Spleen (tissue), 11 donors: Measurements from ENCODE around the gene S100A14. TPM values are rescaled to one million over a fixed set of nuclear protein-coding genes. Genes with fewer than 3 reads are reported as not detected.

Experiments
- DNase-seq: peaks from one replicate; pipeline ENCODE4 v3.0.0-alpha.2; 2020
- H3K27ac ChIP-seq, 8 donors: fragments of 200-600 bp; sonication (generic) in 7 of 8; 1 replicate in 4 of 8; 2 replicates in 4 of 8; pipeline versions ENCODE4 v1.5.0 to v1.8.0; 2016 to 2021; ENCODE audit warnings: inconsistent platforms in 4 of 8, mild to moderate bottlenecking in 4 of 8, moderate library complexity in 1 of 8
- H3K27me3 ChIP-seq, 7 donors: fragments of 200-600 bp; sonication (generic) in 6 of 7; replicated peaks in 1 of 7; 1 replicate in 4 of 7; 2 replicates in 3 of 7; pipeline versions ENCODE4 v1.5.0 to v1.8.0; 2016 to 2021; ENCODE audit warnings: inconsistent platforms in 3 of 7, mild to moderate bottlenecking in 1 of 7
- H3K36me3 ChIP-seq, 6 donors: fragments of 200-600 bp; sonication (generic) in 5 of 6; 1 replicate in 4 of 6; 2 replicates in 2 of 6; pipeline versions ENCODE4 v1.5.0 to v1.8.0; 2016 to 2021; ENCODE audit warnings: inconsistent platforms in 2 of 6
- H3K4me1 ChIP-seq, 6 donors: fragments of 200-600 bp; sonication (generic) in 5 of 6; 1 replicate in 3 of 6; 2 replicates in 3 of 6; pipeline versions ENCODE4 v1.5.0 to v1.8.0; 2016 to 2021; ENCODE audit warnings: inconsistent platforms in 3 of 6
- H3K4me3 ChIP-seq, 8 donors: fragments of 200-600 bp; sonication (generic) in 7 of 8; 1 replicate in 4 of 8; 2 replicates in 4 of 8; pipeline versions ENCODE4 v1.5.0 to v1.8.0; 2016 to 2021; ENCODE audit warnings: inconsistent platforms in 4 of 8, mild to moderate bottlenecking in 4 of 8, moderate library complexity in 2 of 8
- H3K9me3 ChIP-seq, 8 donors: fragments of 200-600 bp; sonication (generic) in 7 of 8; 1 replicate in 4 of 8; 2 replicates in 4 of 8; pipeline versions ENCODE4 v1.5.0 to v1.8.0; 2016 to 2021; ENCODE audit warnings: inconsistent platforms in 4 of 8
- CTCF ChIP-seq, 11 experiments: fragments of 200-600 bp in 7 of 11; fragments of 450-650 bp in 4 of 11; sonication (generic) in 4 of 11; IDR thresholded peaks in 8 of 11; conservative IDR thresholded peaks in 3 of 11; 1 replicate in 7 of 11; 2 replicates in 4 of 11; pipeline versions ENCODE4 v1.4.0 to v1.8.0; 2016 to 2021; ENCODE audit warnings: antibody characterized with exemption in 11 of 11, inconsistent platforms in 4 of 11, mild to moderate bottlenecking in 1 of 11
- POLR2A ChIP-seq, 3 donors: fragments of 450-650 bp; IDR thresholded peaks; one replicate each; pipeline ENCODE4 v1.5.1; 2017; ENCODE audit warnings: antibody characterized with exemption in 3 of 3, mild to moderate bottlenecking in 1 of 3
- POLR2AphosphoS5 ChIP-seq, 3 donors: sonication (generic); formaldehyde crosslinking; IDR thresholded peaks; one replicate each; pipeline ENCODE4 v1.5.1; 2017; ENCODE audit warnings: antibody characterized with exemption in 3 of 3
- WGBS, 5 donors: extraction: QIAGEN DNeasy Blood & Tissue Kit in 3 of 5; methylation state at CpG; one replicate each; pipeline versions ENCODE4 v1.1.5 to v1.1.7; 2013 to 2018; 5-methylcytosine and 5-hydroxymethylcytosine counted together
- intact Hi-C: fragments of 100-400 bp; cut with DNase I; formaldehyde crosslinking; loops from one replicate; pipeline ENCODE4 v1.15.0; 2023; ENCODE audit warnings: low total_unique reads
- polyA plus RNA-seq, 3 donors: library from polyadenylated mRNA; stranded (reverse); fragments of 200-250 nt; gene quantifications; one replicate each; pipeline ENCODE4 v1.2.1, GENCODE V29; 2013
- total RNA-seq, 7 donors: library from RNA; depleted of rRNA in 3 of 7; stranded (reverse); fragments of >200 nt in 3 of 7; fragmentation: NEBNext Ultra II Directional in 4 of 7; extraction: Animal tissue kit (Norgen Biotek cat#: 25700) in 4 of 7; gene quantifications; one replicate each; pipeline versions ENCODE4 v1.1.0 to v1.2.1, GENCODE V29; 2016 to 2021
- donor health status: healthy with polysubstance abuse.
- donor health status: DM: no; HTN: no; CAD: no; lungs with moderate emphysema.
- donor health status: DM: no; HTN: no; CAD: no.
- donor health status: Bipolar disorder and iron deficiency.
- donor health status: healthy.
- donor health status: DM: no; HTN: no; CAD: no.
- donor health status: DM: yes; HTN: yes; CAD: no.

The S100A14 gene
- total and polyA plus RNA-seq, 10 donors, result 0.28 to 3.0 (median 1.0) TPM; not detected in 3

- peaks cover 0 to 84% (median 32%) of the 10 kb centered on the region in 6 donors for H3K4me1 ChIP-seq
- H3K4me3 ChIP-seq, result peak within 1 kb of the TSS in 7 of 8 donors; percentile 28 to 62 (median 32)
- TF ChIP-seq POLR2A (IDR thresholded peaks at IDR 0.05) (no peak), CTCF (IDR thresholded peaks at IDR 0.05 in 8 of 11, conservative IDR thresholded peaks at IDR 0.05 in 3 of 11) (peak in 8 of 11 experiments; percentile 23 to 51 (median 38)), POLR2AphosphoS5 (IDR thresholded peaks at IDR 0.05) (peak; percentile 63 to 81 (median 66))
- WGBS, 5 donors, result 22 to 49% (median 39%) methylated on average over 25 to 28 of the region's 28 CpGs
- H3K36me3 ChIP-seq, result peaks cover 0 to 11% (median 0%) of the 10 kb centered on the region in 6 donors
- H3K27me3 ChIP-seq, result no peaks in the 10 kb centered on the region
- peak; percentile 85 for DNase-seq
- intact Hi-C loops, result no loop called here
- no peaks in the 10 kb centered on the region for H3K9me3 ChIP-seq
- peak within 1 kb of the TSS; percentile 62 to 87 (median 81) for H3K27ac ChIP-seq
Measured at GRCh38 chr1:153626904-153627714, 11.0 kb upstream of the S100A14 start, which contains the start of gene S100A13. S100A13 (minus strand) TSS chr1:153627505; CDS start chr1:153626472, 1,033 bp downstream.

- intact Hi-C loops, result no loop called here
- TF ChIP-seq POLR2AphosphoS5 (IDR thresholded peaks at IDR 0.05) (no peak), CTCF (IDR thresholded peaks at IDR 0.05 in 8 of 11, conservative IDR thresholded peaks at IDR 0.05 in 3 of 11) (no peak)
- no peak for DNase-seq
- 65 to 74% (median 72%) methylated on average over 3 of the region's 3 CpGs for WGBS, 5 donors
- no peaks in the 10 kb centered on the region for H3K9me3 ChIP-seq
- H3K4me1 ChIP-seq, result peaks cover 0 to 81% (median 32%) of the 10 kb centered on the region in 6 donors
- peak overlapping the region in 7 of 8 donors; percentile 28 to 62 (median 32) for H3K4me3 ChIP-seq
- H3K36me3 ChIP-seq, result peaks cover 0 to 11% (median 0%) of the 10 kb centered on the region in 6 donors
- H3K27ac ChIP-seq, result peak overlapping the region in 7 of 8 donors; percentile 75 to 87 (median 82)
- no peaks in the 10 kb centered on the region for H3K27me3 ChIP-seq
Measured at GRCh38 chr1:153626477-153626903, 10.4 kb upstream of the S100A14 start.

- intact Hi-C loops, result no loop called here
- no peaks in the 10 kb centered on the region for H3K27me3 ChIP-seq
- no peaks in the 10 kb centered on the region for H3K9me3 ChIP-seq
- peaks cover 0 to 71% (median 32%) of the 10 kb centered on the region in 6 donors for H3K4me1 ChIP-seq
- no peak for DNase-seq
- 91 to 94% (median 91%) methylated on average over 10 of the region's 10 CpGs for WGBS, 5 donors
- peak overlapping the region in 2 of 8 donors; percentile 27 to 84 for H3K27ac ChIP-seq
- peak overlapping the region in 1 of 8 donors; percentile 62 for H3K4me3 ChIP-seq
- H3K36me3 ChIP-seq, result peaks cover 0 to 13% (median 0%) of the 10 kb centered on the region in 6 donors
- no peak for TF ChIP-seq POLR2A (IDR thresholded peaks at IDR 0.05)
- TF ChIP-seq POLR2AphosphoS5 (IDR thresholded peaks at IDR 0.05), result no peak
- no peak for TF ChIP-seq CTCF (IDR thresholded peaks at IDR 0.05 in 8 of 11, conservative IDR thresholded peaks at IDR 0.05 in 3 of 11)
Measured at GRCh38 chr1:153624965-153625611, 9.0 kb upstream of the S100A14 start.
